Measurements from ENCODE around the gene EYA2.

EYA2 gene

DNA sequence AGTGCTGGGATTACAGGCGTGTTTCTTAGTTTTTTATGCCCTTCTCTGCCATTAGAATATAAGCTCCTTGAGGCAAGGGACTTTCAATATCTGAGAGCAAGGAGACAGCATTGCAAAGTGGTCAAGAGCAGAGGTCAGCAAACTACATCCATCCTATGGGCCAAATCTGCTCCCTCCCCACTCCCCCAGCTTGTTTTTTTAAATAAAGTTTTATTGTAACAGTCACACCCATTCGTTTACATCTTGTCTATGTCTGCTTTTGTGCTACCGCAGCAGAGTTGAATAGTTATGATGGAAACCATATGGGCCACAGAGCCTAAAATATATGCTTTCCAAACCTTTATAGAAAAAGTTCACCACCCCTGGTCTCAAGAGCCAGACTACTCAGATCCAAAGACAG is 227.9 kb downstream of the EYA2 start:
- DNase-seq: no peak

DNA sequence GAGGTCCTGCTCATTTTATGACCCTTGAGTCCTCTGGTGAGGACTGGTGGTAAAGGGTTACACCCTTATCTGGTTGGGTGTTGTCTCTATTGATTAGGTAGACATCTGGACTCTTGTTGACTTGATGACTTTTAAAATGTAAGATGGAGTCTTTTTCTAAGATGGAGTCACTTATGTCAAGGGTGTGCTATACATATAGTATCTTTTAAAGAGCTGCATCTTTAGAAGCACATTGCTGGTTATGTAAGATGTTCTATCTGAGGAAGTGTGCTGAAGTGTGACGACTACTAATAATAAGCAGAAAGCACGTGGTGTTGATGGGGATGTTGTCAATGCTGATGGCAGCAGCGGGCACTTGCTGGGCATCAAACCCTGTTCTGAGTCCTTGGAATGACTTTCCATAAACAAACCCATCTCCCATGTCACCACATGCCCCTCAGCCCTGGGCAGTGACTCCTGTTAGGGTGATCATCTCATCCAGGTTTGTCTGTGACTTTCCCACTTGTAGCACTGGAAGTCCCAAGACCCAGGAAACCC is 229.6 kb downstream of the EYA2 start:
- no peak for DNase-seq

DNA sequence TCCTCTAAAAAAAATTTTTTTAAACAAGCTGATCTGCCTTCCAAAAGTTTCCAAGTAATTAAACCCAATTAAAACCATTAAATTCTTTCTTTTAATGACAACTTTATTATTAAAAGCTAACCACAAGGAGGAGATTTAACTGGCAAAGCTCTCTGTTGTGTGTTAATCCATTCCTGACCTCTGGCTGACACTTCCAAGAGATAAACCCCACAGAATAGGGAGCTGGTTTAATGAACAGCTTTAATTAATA is 230.8 kb downstream of the EYA2 start:
- DNase-seq: no peak

DNA sequence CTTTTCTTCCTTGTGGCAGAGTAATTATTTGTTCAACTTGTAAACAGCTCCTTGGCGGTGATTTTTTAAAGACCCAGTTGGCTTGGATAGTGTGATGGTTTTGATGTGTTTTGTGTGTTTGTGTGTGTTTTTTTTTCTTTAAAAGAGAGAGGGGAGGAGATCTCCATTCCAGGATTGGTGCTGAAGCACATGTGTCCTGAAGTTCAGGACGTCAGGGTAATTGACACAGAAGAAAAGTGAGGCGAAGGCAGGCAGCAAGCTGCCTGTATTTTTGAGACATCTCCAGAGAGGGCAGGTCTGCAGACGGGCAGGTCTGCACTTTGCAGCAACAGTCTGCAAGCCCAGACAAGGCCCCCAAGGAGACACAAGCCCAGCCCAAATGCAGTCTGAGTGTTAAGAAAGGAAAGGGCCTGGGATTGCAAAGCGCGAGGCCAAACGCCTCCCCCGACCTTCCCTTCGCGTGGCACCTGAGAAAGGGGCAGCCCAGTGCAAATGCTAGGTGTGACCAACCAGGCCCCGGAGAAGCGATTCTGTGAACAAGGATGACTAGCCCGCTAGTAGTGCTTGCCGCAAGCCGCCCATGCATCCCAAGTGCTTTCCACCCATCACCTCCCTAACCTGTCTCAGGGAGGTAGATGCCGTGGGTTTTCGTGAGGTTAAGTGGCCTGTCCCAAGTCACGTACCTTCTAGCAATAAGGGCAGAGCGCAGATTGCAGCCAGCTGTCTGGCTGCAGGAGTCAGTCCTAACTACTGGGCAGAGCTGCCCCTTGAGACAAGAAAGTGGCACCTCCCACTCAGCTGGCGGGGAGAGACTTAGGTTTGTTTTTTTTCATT is 231.3 kb downstream of the EYA2 start:
- DNase-seq: no peak

DNA sequence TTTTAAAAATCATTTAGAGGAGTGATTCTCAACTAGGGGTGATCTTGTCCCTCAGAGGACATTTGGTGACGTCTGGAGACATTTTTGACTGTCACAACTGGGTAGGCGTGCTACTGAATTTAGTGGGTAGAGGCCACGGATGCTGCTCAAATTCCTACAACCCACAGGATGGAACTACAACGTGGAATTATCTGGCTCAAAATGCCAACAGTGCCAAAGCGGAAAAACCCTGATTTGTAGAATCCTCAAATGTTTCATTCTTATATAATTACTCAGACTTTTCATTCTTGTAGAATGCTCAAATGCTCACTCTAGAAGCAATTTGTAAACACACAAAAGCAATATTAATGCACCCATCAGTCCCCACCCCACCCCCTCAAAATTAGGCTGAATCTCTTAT is 232.1 kb downstream of the EYA2 start:
- DNase-seq: no peak

DNA sequence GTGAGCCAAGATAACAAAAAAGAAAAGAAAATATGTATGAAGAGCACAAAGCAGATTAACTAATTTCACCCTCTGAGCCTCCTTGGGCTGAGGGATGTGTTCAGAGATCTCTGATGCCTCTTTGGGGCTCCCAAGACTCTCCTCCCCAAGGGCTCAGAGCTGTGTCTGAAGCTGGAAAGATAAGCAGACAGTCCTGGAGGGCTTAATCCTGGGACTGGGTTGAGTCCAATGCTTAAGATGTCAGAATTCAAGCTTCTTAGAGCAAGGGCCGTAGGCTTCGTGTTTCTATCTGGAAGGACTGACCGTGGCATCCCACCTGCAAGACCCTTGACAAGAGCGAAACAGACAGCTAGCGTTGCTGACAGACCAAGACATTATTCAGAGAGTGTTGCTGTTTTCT is 232.9 kb downstream of the EYA2 start:
- DNase-seq: no peak

DNA sequence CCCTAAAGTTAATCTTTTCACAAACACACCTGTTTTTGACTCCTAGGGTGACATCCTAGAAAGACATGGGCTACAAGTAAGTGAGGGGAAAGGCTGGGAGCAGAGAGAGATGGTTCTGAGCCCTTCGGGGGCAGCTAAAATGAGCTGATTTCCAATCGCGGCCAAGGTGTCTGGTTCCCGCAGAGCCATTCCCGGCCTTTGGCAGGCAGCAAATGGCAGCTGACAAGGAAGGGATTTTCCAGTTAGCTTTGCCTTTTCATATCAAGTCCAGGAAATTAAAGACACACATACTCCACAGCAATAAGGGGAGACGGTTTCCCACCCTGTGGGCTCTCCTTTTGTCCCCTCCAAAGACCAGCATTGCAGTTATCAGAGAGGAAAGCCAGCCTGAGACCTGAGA is 233.4 kb downstream of the EYA2 start:
- DNase-seq: no peak

DNA sequence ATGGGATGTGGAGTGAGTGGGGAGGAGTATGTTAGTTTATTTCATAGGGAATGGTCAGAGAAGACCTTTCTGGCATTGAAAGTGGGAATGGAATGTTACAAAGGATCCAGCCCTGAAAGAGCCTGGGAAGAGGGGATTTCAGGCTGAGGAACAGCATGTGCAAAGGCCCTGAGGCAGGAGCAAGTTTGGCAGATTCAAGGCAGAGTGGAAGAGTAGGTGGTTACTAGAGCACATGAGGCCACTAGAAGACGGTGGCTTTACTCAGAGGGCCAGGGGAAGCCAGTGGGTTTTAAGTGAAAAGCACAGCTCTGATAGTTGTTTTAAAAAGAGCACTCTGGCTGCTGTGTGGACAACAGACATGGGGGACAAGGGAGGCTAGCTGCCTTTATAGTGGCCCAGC is 234.7 kb downstream of the EYA2 start:
- DNase-seq: no peak

DNA sequence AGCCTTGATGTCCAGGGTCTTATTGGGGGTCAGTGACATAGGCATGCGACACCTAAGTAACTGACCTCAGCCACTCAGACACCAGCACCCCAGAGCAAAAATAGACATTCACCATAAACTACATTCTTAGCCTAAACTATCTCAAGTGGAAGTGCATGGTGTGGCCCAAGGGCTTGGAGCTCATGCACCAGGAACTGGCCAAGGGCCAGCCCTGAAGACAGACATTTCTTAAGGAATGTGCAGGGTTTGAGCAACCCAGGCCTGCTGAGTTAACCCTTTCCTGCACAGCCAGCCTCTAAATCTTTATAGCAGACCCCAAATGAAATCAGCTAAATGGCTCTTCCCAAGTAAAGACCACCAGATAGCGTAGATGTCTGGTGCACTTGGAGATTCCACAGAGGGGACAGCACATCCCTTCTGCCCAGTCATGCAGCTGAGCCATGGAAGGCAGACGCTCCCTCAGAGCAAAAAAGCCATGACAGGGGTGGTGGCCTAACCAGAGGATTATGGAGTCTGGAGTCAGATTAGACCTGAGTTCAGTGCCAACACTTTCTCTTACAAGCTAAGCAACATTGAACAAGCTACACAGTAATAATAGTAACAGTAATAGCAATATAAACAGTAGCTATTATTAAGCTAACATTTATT is 239.3 kb downstream of the EYA2 start:
- DNase-seq: no peak

DNA sequence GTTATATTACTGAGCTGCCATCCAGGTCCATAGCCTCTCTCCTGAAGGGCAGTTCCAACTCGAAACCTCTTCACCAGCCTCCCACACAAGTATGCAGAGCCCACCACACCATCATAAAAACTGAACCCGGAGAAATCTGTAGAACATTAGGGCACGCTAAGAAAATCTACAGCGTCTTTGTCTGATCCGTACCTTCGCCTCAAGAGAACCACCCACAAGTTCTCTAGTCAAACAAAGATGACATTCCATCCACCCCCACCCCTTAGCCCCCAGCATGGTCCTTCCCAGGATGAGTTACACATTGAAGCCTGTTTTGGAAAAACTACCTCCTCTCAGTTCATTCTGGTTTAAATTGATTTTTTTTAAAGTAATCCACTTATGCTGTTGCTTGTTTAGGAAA is 242.1 kb downstream of the EYA2 start:
- no peak for DNase-seq

DNA sequence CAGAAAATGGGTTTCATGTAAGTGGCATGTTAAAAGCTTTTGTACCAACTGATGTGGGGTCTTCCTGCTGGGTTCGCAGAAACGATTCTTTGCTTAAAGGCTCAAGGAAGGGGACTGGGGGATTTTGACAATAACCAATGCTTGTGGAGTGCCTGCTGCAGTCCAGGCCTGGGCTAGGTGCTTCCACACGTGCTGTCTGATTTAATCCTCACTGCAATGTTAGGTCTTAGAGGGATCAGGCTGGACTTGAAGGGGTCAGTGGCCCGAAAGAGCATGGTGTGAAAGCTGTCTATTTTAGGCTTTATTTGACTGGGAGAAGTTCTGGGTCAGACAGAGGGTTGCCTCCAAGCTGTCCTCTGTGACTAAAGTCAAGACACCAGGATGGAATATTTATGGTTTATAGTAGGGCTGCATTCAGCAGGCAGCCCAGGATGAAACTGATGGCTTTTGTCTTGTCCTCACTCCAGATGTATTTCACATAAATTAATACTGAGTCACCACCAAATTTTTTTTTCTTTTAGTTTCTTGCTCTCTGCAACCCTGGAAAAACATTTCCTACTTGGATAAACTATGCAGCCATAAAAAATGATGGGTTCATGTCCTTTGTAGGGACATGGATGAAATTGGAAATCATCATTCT is 242.7 kb downstream of the EYA2 start:
- no peak for DNase-seq

DNA sequence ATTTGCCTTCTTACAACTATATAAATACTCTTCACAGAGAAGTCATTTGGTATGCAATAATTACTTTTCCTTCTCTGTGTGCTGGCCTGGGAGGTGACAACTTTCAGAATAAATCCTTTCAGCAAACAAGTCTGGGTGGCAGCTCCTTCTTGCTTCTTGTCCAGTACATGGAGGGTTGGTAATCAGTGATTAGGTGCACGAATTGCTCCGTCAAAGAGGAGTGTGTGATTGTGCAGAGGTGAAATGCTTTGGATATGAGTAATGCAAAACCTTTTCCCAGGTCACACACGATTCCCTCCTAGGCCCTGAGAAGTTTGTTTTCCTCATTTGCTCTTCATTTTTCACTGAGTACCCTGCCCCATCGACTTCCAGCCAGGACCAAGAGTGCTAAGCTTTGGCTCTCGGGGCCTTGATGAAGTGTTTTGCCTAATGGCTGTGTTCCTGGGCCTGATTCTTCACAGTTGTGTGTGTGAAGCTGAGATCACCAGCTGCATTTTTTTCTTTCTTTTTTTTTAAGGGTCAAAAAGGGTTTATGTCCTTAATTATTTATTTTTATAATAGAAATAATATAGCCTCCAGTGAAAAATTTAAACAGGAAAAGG is 245.4 kb downstream of the EYA2 start:
- no peak for DNase-seq

DNA sequence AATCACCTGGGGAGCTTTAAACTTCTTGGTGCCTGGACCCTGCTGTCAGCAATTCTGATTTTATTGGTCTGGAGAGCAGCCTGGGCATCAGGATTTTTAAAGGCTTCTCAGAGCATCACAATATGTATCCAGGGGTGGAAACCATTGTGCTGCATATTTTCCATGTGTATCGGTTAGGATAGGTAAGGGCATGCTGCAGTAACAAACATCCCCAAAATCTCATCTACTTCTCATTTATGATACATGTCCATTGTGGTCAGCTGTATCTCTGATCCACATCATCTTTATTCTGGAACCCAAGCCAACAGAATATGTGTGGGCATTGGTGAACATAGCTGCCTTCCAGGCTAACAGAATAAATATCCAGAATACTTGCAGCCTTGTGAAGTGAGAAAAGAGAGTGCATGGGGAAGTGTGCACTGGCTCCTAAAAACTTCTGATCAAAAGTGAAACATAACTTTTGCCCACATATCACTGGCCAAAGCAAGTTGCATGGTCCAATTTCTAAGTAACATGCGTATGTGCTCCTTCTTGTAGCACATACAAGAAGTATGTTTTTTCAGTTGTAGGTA is 246.8 kb downstream of the EYA2 start:
- DNase-seq: no peak

DNA sequence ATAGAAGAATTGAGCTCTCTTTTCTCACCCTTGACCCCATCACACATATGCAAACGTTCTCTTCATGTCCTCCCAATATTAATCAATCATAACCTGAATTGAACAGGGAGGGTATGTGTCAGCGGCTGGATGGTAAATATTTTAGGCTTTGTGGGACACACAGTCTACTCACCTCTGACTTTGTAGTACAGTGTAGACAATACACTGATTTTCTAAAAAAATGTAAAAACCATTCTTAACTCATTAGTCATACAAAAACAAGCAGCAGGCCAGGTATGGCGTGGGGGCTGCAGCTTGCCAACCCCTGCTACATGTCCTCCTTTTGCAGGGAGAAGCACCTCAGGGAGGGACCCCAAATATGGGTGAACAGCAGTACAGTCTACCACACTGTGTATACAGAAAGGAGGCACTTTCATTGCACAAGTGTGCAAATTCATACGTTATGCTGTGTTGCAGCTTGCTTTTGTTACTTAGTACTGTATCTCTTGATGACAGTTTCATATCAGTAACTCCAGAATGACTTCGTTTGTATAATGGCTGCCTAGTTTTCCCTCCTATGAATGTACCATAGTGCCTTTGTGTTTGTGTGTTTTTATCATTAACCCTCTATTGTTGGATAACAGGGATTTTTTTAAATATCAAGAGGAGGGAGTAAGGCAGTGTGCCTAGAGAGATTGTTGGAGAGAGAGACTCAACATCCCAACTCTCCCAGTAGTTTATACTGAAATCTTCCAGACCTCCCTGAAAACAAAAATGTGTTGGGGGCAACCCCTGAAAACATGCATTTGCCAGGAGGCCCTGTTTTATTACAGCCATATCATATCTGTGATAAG is 247.5 kb downstream of the EYA2 start:
- DNase-seq: no peak

DNA sequence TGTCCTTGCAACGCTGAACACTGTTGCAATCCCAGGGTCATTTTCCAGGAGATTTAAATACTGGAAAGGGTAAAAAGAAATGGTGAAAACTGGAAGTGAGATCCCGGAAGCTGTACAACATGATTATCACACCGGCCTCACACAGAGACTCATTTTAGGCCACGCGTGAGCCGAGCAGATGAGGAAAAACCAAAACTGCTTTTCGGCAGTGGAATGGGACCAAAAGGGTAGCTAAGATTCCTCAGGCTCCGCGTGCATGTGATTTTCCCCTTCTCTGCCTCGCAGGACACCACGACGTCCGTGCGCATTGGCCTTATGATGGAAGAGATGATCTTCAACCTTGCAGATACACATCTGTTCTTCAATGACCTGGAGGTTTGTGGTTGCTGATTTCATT is 248.1 kb downstream of the EYA2 start:
- no peak for DNase-seq

DNA sequence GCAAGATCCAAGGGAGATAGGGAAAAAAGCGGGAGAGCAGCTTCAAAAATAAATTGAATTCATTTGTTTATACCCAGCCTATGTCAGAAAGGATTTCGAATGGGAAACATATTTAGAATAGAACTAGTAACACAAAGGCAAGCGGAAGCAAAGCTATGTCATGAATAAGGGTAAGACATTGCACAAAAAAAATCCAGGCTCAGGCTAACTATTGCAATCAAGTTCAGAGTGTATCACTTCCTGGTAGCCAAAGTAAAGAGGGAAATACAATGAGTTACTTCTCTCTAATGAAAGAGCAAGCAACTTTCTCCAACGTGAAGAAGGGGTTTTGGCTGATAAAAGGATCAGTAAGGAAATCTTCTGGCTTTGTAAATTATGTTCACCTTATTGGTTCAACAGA is 249.0 kb downstream of the EYA2 start:
- DNase-seq: no peak

DNA sequence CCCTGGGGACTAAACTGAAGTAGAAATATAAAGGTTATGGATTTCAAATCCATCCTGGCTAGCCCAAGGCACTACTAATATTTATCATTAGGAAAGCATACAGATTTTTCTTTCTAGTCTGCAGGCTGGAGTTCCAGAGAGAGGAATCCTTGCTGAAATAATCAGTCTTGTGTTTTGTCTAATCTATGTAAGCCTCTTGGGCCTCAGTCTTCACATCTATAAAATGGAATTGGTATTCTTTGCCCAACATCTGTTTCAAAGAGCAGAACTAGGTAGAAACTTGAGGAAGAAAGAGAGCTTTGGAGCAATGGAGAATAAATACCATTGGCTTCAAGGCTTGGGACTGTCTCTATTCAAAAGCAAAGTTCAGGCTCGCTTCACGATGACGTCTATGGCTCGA is 249.8 kb downstream of the EYA2 start:
- DNase-seq: no peak

DNA sequence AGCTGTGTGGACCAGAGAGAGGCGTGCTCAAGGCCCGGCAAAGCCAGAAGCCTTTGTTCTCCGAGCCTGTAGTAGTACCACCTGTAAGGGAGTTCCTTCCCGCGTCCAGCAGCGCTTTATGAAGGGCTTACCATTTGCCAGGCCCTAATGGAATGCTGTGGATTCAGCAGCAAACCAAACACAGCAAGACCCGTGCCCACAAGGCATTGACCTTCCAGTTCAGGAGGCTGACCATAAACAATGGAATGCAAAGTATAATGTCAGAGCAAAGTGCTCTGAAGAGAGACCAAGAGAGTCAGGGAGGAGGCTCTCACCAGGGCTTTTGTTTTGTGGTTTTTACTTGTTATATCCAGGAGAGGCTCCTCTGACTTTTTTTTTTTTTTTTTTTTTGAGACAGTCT is 252.0 kb downstream of the EYA2 start:
- DNase-seq: no peak

DNA sequence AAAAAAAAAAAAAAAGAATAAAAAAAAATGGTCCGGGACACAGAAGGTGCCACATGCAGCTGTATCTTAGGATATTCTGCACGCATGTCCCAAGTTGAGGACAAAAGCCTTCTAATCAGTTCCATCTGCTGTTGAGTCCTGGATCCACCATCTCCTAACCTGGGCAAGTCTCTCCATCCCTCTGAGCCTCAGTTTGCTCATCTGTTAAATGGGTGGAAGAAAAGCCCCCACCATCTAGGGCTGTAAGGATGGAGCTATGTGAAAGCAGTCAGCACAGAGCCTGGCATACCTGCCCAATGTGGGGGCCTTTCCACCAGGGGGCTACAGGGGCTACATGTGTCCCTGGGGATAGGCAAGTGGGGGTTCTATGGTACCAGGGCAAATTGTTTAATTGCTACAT is 253.4 kb downstream of the EYA2 start:
- no peak for DNase-seq

DNA sequence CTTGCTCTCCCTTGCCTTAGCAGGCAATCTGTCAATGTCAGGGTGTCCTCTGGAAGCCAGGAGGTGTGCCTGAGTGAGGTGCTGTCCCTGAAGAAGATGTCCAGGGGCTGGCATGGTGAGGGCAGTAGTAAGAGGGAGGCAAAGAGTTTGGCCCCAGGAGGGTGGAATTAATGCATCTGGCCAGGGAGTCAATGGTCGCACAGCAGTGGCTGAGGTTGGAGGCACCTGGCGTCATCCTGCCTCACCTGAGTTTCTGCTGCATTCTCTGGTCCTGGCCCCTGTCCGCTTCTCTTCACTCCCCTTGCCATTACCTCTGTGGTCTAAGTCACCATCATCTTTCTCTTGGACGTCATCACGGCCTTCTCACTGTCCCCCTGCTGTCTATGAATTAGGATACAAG is 255.3 kb downstream of the EYA2 start:
- DNase-seq: no peak

DNA sequence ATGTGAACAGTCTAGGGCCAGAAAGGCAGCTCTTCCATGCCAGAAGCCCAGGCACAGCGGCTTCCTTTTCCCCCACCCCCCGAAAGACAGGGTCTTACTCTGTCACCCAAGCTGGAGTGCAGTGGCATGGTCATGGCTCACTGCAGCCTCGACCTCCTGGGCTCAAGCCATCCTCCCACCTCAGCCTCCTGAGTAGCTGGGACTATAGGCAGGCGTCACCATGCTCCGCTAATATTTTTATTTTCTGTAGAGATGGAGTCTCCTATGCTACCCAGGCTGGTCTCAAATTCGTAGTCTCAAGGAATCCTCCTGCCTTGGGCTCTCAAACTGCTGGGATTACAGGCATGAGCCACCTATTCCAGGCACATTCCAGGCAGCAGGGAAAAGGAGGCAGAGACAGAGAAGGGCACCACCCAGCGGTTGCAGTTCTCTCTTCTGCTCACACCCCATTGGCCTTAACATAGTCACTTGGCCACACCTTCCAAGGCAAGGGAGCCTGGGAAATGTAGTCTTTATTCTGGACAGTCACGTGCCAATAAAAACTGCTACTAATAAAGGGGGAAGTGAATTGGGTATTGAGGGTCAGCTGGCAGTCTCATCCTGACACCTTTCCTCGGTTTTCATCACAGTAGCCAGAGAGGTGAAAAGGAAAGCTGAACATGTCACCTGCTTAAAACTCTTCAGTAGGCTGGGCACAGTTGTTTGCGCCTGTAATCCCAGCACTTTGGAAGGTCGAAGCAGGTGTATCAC is 255.9 kb downstream of the EYA2 start:
- peak; percentile 39 for DNase-seq

DNA sequence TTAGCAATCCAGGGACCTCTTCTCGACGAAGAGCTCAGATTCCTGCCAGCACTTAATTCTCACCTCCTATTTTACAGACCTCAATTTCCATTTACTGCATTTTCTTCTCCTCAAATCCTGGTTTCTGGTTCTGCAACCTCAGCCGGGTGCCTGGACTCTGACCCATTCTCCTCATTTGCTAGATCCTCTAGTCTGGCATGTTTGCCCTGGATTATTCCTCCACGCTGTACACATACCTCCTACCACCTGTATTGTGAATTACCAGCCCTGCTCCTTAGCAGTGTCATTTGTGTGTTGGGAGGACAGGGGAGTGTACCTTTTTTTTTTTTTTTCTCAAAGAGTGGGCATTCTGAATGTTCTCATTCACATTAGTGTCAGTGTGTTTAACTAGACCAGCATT is 257.4 kb downstream of the EYA2 start:
- no peak for DNase-seq

Data from SHP77 treated with DMSO at 0.1 percent for 48 hours (cell line).